Choroid plexus epithelial cell (primary cell): Measurements from ENCODE around the gene REM2.

Source experiments
- DNase-seq: peaks from one replicate; pipeline ENCODE4 v3.0.0-alpha.2; 2010; ENCODE audit warnings: low read depth
- H3K4me3 ChIP-seq: 2 replicates; pipeline ENCODE4 v1.5.1; 2011; ENCODE audit warnings: low read depth, mild to moderate bottlenecking, control low read depth, low read length, moderate library complexity
- CTCF ChIP-seq: conservative IDR thresholded peaks from 2 replicates; pipeline ENCODE4 v1.5.1; 2011; ENCODE audit warnings: low read depth, mild to moderate bottlenecking, control low read depth, inconsistent platforms, low read length, moderate library complexity

The REM2 gene

GRCh38 chr14:22893706-22894105 is 10.7 kb downstream of the REM2 start:
- no peak overlapping the region for H3K4me3 ChIP-seq

GRCh38 chr14:22895402-22895801 is 12.4 kb downstream of the REM2 start:
- no peak for DNase-seq

More at GRCh38 chr14:22893706-22894105, 10.7 kb downstream of the REM2 start:
- no peak for DNase-seq
- no peak for TF ChIP-seq CTCF

GRCh38 chr14:22896356-22896755 is 13.3 kb downstream of the REM2 start:
- TF ChIP-seq CTCF: no peak
- DNase-seq: no peak
- no peak overlapping the region for H3K4me3 ChIP-seq

More at GRCh38 chr14:22895402-22895801, 12.4 kb downstream of the REM2 start:
- no peak overlapping the region for H3K4me3 ChIP-seq
- TF ChIP-seq CTCF: no peak

GRCh38 chr14:22896760-22897159 is 13.7 kb downstream of the REM2 start:
- no peak for TF ChIP-seq CTCF
- H3K4me3 ChIP-seq: no peak overlapping the region
- no peak for DNase-seq

- no peak for DNase-seq
- TF ChIP-seq CTCF: no peak
- no peak overlapping the region for H3K4me3 ChIP-seq
These were observed 14.3 kb downstream of the REM2 start for GRCh38 chr14:22897357-22897756.

- TF ChIP-seq CTCF: no peak
- no peak overlapping the region for H3K4me3 ChIP-seq
- peak; percentile 78 for DNase-seq
These were observed 15.5 kb downstream of the REM2 start for GRCh38 chr14:22898302-22899090.
